ENCODE measurements around the gene FRY.
"Not testable (repeated sequence)": the region's sequence is repeated elsewhere in the genome, so short reads cannot be mapped to it uniquely, and the experiment has no call there.

Gene FRY

GRCh38 chr13:32031025-32031814 is at the start of gene FRY:
TSS of gene FRY (plus strand) at chr13:32031774. CDS start at chr13:32031796, 22 bp downstream.
- DNase-seq (ENCODE audit: low spot score): peak; percentile 55

- DNase-seq (ENCODE audit: low spot score): no peak
Observed at GRCh38 chr13:31982124-31982523, 49.5 kb upstream of the FRY start.

GRCh38 chr13:31982540-31982939 is 49.0 kb upstream of the FRY start:
- no peak for DNase-seq (ENCODE audit: low spot score)

- DNase-seq (ENCODE audit: low spot score): not testable (repeated sequence)
Observed at GRCh38 chr13:31983696-31984095, 47.9 kb upstream of the FRY start.

GRCh38 chr13:31984388-31984787 is 47.2 kb upstream of the FRY start:
- not testable (repeated sequence) for DNase-seq (ENCODE audit: low spot score)

- no peak for DNase-seq (ENCODE audit: low spot score)
Observed at GRCh38 chr13:31986676-31987470, 44.7 kb upstream of the FRY start.

GRCh38 chr13:31987535-31988170 is 43.9 kb upstream of the FRY start:
- DNase-seq (ENCODE audit: low spot score): peak; percentile 11

- DNase-seq (ENCODE audit: low spot score): not testable (repeated sequence)
Observed at GRCh38 chr13:31994367-31994766, 37.2 kb upstream of the FRY start.

- no peak for DNase-seq (ENCODE audit: low spot score)
Observed at GRCh38 chr13:31996601-31997000, 35.0 kb upstream of the FRY start.

GRCh38 chr13:31997641-31998040 is 33.9 kb upstream of the FRY start:
- no peak for DNase-seq (ENCODE audit: low spot score)

GRCh38 chr13:31998131-31998530 is 33.4 kb upstream of the FRY start:
- no peak for DNase-seq (ENCODE audit: low spot score)

- not testable (repeated sequence) for DNase-seq (ENCODE audit: low spot score)
Observed at GRCh38 chr13:32000754-32001153, 30.8 kb upstream of the FRY start.

GRCh38 chr13:32001154-32001768 is 30.3 kb upstream of the FRY start:
- DNase-seq (ENCODE audit: low spot score): peak; percentile 59

GRCh38 chr13:32001769-32002168 is 29.8 kb upstream of the FRY start:
- DNase-seq (ENCODE audit: low spot score): no peak

GRCh38 chr13:32002873-32003272 is 28.7 kb upstream of the FRY start:
- no peak for DNase-seq (ENCODE audit: low spot score)

- DNase-seq (ENCODE audit: low spot score): no peak
Observed at GRCh38 chr13:32007494-32007893, 24.1 kb upstream of the FRY start.

- no peak for DNase-seq (ENCODE audit: low spot score)
Observed at GRCh38 chr13:32008518-32009175, 22.9 kb upstream of the FRY start.

GRCh38 chr13:32009362-32009761 is 22.2 kb upstream of the FRY start:
- no peak for DNase-seq (ENCODE audit: low spot score)

GRCh38 chr13:32010136-32010535 is 21.4 kb upstream of the FRY start:
- no peak for DNase-seq (ENCODE audit: low spot score)

GRCh38 chr13:32011971-32012370 is 19.6 kb upstream of the FRY start:
- DNase-seq (ENCODE audit: low spot score): no peak

- no peak for DNase-seq (ENCODE audit: low spot score)
Observed at GRCh38 chr13:32013181-32013580, 18.4 kb upstream of the FRY start.

GRCh38 chr13:32016119-32016518 is 15.5 kb upstream of the FRY start:
- no peak for DNase-seq (ENCODE audit: low spot score)

All from germinal center (tissue), 1 donor.